H9 (cell line): Measurements from ENCODE around the gene TAOK3. TPM values are rescaled to one million over a fixed set of nuclear protein-coding genes. Genes with fewer than 3 reads are reported as not detected.

Source experiments
- DNase-seq: peaks from one replicate; pipeline ENCODE4 v3.0.0-alpha.2; 2017
- H2AFZ ChIP-seq: one replicate; pipeline ENCODE4 v1.6.1; 2013; ENCODE audit warnings: mild to moderate bottlenecking, low read length, control low read depth, moderate library complexity
- H2AK5ac ChIP-seq: 2 replicates; pipeline ENCODE4 v1.6.1; 2013; ENCODE audit warnings: low read length, control low read depth, mixed read lengths; ENCODE audit not compliant: insufficient read length
- H2BK120ac ChIP-seq: one replicate; pipeline ENCODE4 v1.6.1; 2013; ENCODE audit warnings: low read depth, mild to moderate bottlenecking, low read length, control low read depth, inconsistent platforms; ENCODE audit not compliant: poor library complexity, severe bottlenecking
- H2BK12ac ChIP-seq: 2 replicates; pipeline ENCODE4 v1.6.1; 2013; ENCODE audit warnings: low read length, control low read depth, mixed read lengths, low read depth; ENCODE audit not compliant: insufficient read length
- H2BK15ac ChIP-seq: 2 replicates; pipeline ENCODE4 v1.6.1; 2013; ENCODE audit warnings: low read depth, low read length, control low read depth
- H2BK20ac ChIP-seq: one replicate; pipeline ENCODE4 v1.6.1; 2013; ENCODE audit warnings: low read depth, mild to moderate bottlenecking, low read length, control low read depth, inconsistent platforms; ENCODE audit not compliant: poor library complexity, severe bottlenecking
- H2BK5ac ChIP-seq: 2 replicates; pipeline ENCODE4 v1.6.1; 2013; ENCODE audit warnings: low read length, control low read depth, mixed read lengths; ENCODE audit not compliant: insufficient read length
- H3K14ac ChIP-seq: 2 replicates; pipeline ENCODE4 v1.6.1; 2013; ENCODE audit warnings: low read length, control low read depth; ENCODE audit not compliant: insufficient read depth
- H3K18ac ChIP-seq: 2 replicates; pipeline ENCODE4 v1.6.1; 2013; ENCODE audit warnings: low read depth, mild to moderate bottlenecking, mixed read lengths, low read length, control low read depth; ENCODE audit not compliant: insufficient read length
- H3K23ac ChIP-seq: 2 replicates; pipeline ENCODE4 v1.6.1; 2013; ENCODE audit warnings: low read length, control low read depth, mixed read lengths, low read depth; ENCODE audit not compliant: insufficient read length
- H3K23me2 ChIP-seq: 2 replicates; pipeline ENCODE4 v1.6.1; 2013; ENCODE audit warnings: low read depth, mild to moderate bottlenecking, mixed read lengths, low read length, control low read depth; ENCODE audit not compliant: insufficient read length, poor library complexity, severe bottlenecking
- H3K27ac ChIP-seq: 2 replicates; pipeline ENCODE4 v1.5.1; 2013; ENCODE audit warnings: low read length, control low read depth, mixed read lengths, low read depth; ENCODE audit not compliant: insufficient read length
- H3K27me3 ChIP-seq: 2 replicates; pipeline ENCODE4 v1.6.1; 2013; ENCODE audit warnings: low read length, control low read depth, inconsistent platforms; ENCODE audit not compliant: insufficient read depth
- H3K4ac ChIP-seq: 2 replicates; pipeline ENCODE4 v1.6.1; 2013; ENCODE audit warnings: low read depth, mild to moderate bottlenecking, control low read depth, inconsistent platforms, low read length, moderate library complexity
- H3K4me1 ChIP-seq: 2 replicates; pipeline ENCODE4 v1.6.1; 2013; ENCODE audit warnings: low read length, control low read depth, inconsistent platforms; ENCODE audit not compliant: insufficient read depth
- H3K4me2 ChIP-seq: 2 replicates; pipeline ENCODE4 v1.6.1; 2013; ENCODE audit warnings: low read length, control low read depth, mixed read lengths; ENCODE audit not compliant: insufficient read length, insufficient read depth
- H3K56ac ChIP-seq: 2 replicates; pipeline ENCODE4 v1.6.1; 2013; ENCODE audit warnings: low read depth, mild to moderate bottlenecking, mixed read lengths, low read length, control low read depth; ENCODE audit not compliant: insufficient read length
- H3K79me1 ChIP-seq: 2 replicates; pipeline ENCODE4 v1.6.1; 2013; ENCODE audit warnings: low read depth, mild to moderate bottlenecking, moderate library complexity, low read length, control low read depth, inconsistent platforms; ENCODE audit not compliant: insufficient read depth, poor library complexity, severe bottlenecking
- H3K79me2 ChIP-seq: 2 replicates; pipeline ENCODE4 v1.6.1; 2013; ENCODE audit warnings: low read length, control low read depth, inconsistent platforms; ENCODE audit not compliant: insufficient read depth
- H3K9ac ChIP-seq: 2 replicates; pipeline ENCODE4 v1.6.1; 2013; ENCODE audit warnings: low read length, control low read depth, mixed read lengths; ENCODE audit not compliant: insufficient read length; ENCODE audit errors: extremely low read depth
- H3K9me3 ChIP-seq: one replicate; pipeline ENCODE4 v1.6.1; 2013; ENCODE audit warnings: low read depth, low read length, inconsistent platforms; ENCODE audit not compliant: control insufficient read depth
- H3T11ph ChIP-seq: one replicate; pipeline ENCODE4 v1.6.1; 2013; ENCODE audit warnings: mild to moderate bottlenecking, low read length, control low read depth, inconsistent platforms
- H4K20me1 ChIP-seq: one replicate; pipeline ENCODE4 v1.6.1; 2013; ENCODE audit not compliant: control insufficient read depth, insufficient read length, insufficient read depth
- H4K5ac ChIP-seq: 2 replicates; pipeline ENCODE4 v1.6.1; 2013; ENCODE audit warnings: low read depth, mild to moderate bottlenecking, mixed read lengths, low read length, control low read depth; ENCODE audit not compliant: insufficient read length
- H4K8ac ChIP-seq: replicated peaks from 2 replicates; pipeline ENCODE4 v1.6.1; 2013; ENCODE audit warnings: low read length, control low read depth, mixed read lengths, low read depth; ENCODE audit not compliant: insufficient read length
- H4K91ac ChIP-seq: 2 replicates; pipeline ENCODE4 v1.6.1; 2013; ENCODE audit warnings: low read depth, mild to moderate bottlenecking, moderate library complexity, mixed read lengths, low read length, control low read depth; ENCODE audit not compliant: insufficient read length
- H3K27ac Mint-ChIP-seq, 3 experiments: 2 replicates in 2 of 3; 3 replicates in 1 of 3; pipeline ENCODE4 v1.8.0; 2020 to 2021; ENCODE audit warnings: mixed read lengths in 3 of 3, mild to moderate bottlenecking in 1 of 3, moderate library complexity in 1 of 3
- H3K27me3 Mint-ChIP-seq: 2 replicates; pipeline ENCODE4 v1.8.0; 2021; ENCODE audit warnings: low read depth, mild to moderate bottlenecking, moderate library complexity, mixed read lengths
- H3K36me3 Mint-ChIP-seq, 3 experiments: 2 replicates in 2 of 3; 3 replicates in 1 of 3; pipeline ENCODE4 v1.8.0; 2020 to 2021; ENCODE audit warnings: low read depth in 3 of 3, mixed read lengths in 3 of 3; ENCODE audit not compliant: insufficient read depth in 1 of 3
- H3K4me1 Mint-ChIP-seq, 2 experiments: 2 replicates each; pipeline ENCODE4 v1.8.0; 2020; ENCODE audit warnings: mixed read lengths in 2 of 2
- H3K4me3 Mint-ChIP-seq, 2 experiments: 2 replicates in 1 of 2; 3 replicates in 1 of 2; pipeline ENCODE4 v1.8.0; 2020 to 2021; ENCODE audit warnings: mild to moderate bottlenecking in 2 of 2, mixed read lengths in 2 of 2, moderate library complexity in 1 of 2
- H3K9me3 Mint-ChIP-seq, 2 experiments: 2 replicates in 1 of 2; 3 replicates in 1 of 2; pipeline ENCODE4 v1.8.0; 2020; ENCODE audit warnings: mild to moderate bottlenecking in 2 of 2, mixed read lengths in 2 of 2, moderate library complexity in 1 of 2
- WGBS: extraction: QIAGEN DNeasy Blood & Tissue Kit; methylation state at CpG from one replicate; pipeline ENCODE4 v1.1.7; 2013; ENCODE audit warnings: missing lambda C conversion rate, low lambda C conversion rate, mixed read lengths; ENCODE audit not compliant: insufficient read length; ENCODE audit errors: extremely low coverage; 5-methylcytosine and 5-hydroxymethylcytosine counted together
- total RNA-seq: library from RNA; stranded (reverse); gene quantifications from 2 replicates; pipeline ENCODE4 v1.2.1, GENCODE V29; 2021
- TF ChIP-seq, protein P1 (sequence below): fragments of 200-600 bp; sonication (generic); conservative IDR thresholded peaks from 3 replicates; pipeline ENCODE4 v1.8.0; 2021; ENCODE audit warnings: antibody characterized with exemption, mild to moderate bottlenecking

TAOK3 gene
- total RNA-seq, 1 experiment from 2014 or later = 5.2 TPM

DNA sequence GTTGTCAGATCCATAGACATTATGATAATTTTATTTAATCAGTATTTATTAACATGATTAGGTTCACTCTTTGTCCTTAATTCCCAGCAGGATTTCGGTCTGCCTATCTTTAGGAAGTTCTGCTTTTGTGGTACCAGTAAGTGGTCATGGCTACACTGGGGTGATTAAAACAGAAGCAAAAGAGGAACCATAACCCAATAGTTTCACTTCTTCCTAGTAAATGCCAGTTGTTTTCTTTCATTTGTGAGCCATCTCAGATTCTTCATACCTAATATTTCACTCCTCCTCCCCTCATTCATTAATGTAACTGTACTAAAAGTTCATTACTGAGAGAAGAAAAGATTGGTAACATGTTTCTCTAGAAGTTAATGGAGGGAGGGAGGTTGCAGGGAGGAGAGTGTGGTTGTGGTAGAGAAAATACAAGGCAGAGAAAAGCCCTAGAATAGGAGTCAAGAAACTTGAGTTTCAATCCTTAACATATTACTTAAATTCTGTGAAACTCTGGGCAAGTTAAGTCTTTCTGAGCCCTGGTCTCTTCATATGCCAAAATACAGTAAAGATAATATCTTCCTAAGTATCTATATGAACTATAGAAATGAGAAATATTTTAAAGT, 135.5 kb downstream of the TAOK3 start:
- H3K27ac Mint-ChIP-seq = no peak overlapping the region; a peak in 2 of 7 replicates

More for the DNA sequence above, 135.5 kb downstream of the TAOK3 start:
- no peak for DNase-seq
- H3K4me2 ChIP-seq = no peak overlapping the region
- H3K79me2 ChIP-seq = no peaks in the 10 kb centered on the region
- no peaks in the 10 kb centered on the region for H3K36me3 Mint-ChIP-seq
- H3K27me3 Mint-ChIP-seq = no peaks in the 10 kb centered on the region
- no peak overlapping the region for H3K23ac ChIP-seq
- H2BK12ac ChIP-seq = no peak overlapping the region
- no peak overlapping the region for H4K8ac ChIP-seq
- H2BK15ac ChIP-seq = no peak overlapping the region
- no peaks in the 10 kb centered on the region for H3K23me2 ChIP-seq
- no peak overlapping the region for H3K27ac ChIP-seq
- no peak overlapping the region for H2BK5ac ChIP-seq
- no peak overlapping the region for H3K4me3 Mint-ChIP-seq
- TF ChIP-seq, protein P1, sequence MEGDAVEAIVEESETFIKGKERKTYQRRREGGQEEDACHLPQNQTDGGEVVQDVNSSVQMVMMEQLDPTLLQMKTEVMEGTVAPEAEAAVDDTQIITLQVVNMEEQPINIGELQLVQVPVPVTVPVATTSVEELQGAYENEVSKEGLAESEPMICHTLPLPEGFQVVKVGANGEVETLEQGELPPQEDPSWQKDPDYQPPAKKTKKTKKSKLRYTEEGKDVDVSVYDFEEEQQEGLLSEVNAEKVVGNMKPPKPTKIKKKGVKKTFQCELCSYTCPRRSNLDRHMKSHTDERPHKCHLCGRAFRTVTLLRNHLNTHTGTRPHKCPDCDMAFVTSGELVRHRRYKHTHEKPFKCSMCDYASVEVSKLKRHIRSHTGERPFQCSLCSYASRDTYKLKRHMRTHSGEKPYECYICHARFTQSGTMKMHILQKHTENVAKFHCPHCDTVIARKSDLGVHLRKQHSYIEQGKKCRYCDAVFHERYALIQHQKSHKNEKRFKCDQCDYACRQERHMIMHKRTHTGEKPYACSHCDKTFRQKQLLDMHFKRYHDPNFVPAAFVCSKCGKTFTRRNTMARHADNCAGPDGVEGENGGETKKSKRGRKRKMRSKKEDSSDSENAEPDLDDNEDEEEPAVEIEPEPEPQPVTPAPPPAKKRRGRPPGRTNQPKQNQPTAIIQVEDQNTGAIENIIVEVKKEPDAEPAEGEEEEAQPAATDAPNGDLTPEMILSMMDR = no peak
- H4K20me1 ChIP-seq = no peaks in the 10 kb centered on the region
- no CpG with 5 or more reads among the region's 1 CpG for WGBS
- H3K79me1 ChIP-seq = no peaks in the 10 kb centered on the region
- no peak overlapping the region for H3K9ac ChIP-seq
- no peak overlapping the region for H2BK20ac ChIP-seq
- H3T11ph ChIP-seq = no peak overlapping the region
- H2BK120ac ChIP-seq = no peak overlapping the region
- no peak overlapping the region for H2AFZ ChIP-seq
- no peak overlapping the region for H3K14ac ChIP-seq
- H2AK5ac ChIP-seq = no peak overlapping the region
- H3K4me1 Mint-ChIP-seq = no peaks in the 10 kb centered on the region
- no peaks in the 10 kb centered on the region for H3K4me1 ChIP-seq
- no peak overlapping the region for H4K91ac ChIP-seq
- no peak overlapping the region for H3K18ac ChIP-seq
- no peaks in the 10 kb centered on the region for H3K9me3 ChIP-seq
- H3K56ac ChIP-seq = no peak overlapping the region
- H3K27me3 ChIP-seq = no peaks in the 10 kb centered on the region
- H3K9me3 Mint-ChIP-seq = no peaks in the 10 kb centered on the region
- H3K4ac ChIP-seq = no peak overlapping the region
- no peak overlapping the region for H4K5ac ChIP-seq
